ENCODE results near the gene SSR4. TPM values are rescaled to one million over a fixed set of nuclear protein-coding genes. Genes with fewer than 3 reads are reported as not detected.

SSR4 gene
- total RNA-seq, 3 donors from 2014 or later = 295 to 341 (median 296) TPM

GRCh38 chrX:153766098-153766817 is 28.2 kb upstream of the SSR4 start:
- DNase-seq (peak; percentile 30), ATAC-seq (peak; percentile 65 to 74)
- Mint-ChIP-seq H3K9me3 (no peaks in the 10 kb centered on the region), H3K36me3 (ENCODE audit: insufficient read depth) (no peaks in the 10 kb centered on the region), H3K27me3 (ENCODE audit: low read depth) (no peaks in the 10 kb centered on the region), H3K4me3 (no peak overlapping the region), H3K4me1 (ENCODE audit: low read depth) (peaks cover 7% of the 10 kb centered on the region)

GRCh38 chrX:153766871-153767673 is 27.4 kb upstream of the SSR4 start:
- DNase-seq = peak; percentile 5
- H3K4me1 Mint-ChIP-seq (ENCODE audit: low read depth) = peaks cover 7% of the 10 kb centered on the region
- H3K27me3 Mint-ChIP-seq (ENCODE audit: low read depth) = no peaks in the 10 kb centered on the region
- no peaks in the 10 kb centered on the region for H3K36me3 Mint-ChIP-seq (ENCODE audit: insufficient read depth)
- no peak for ATAC-seq
- no peaks in the 10 kb centered on the region for H3K9me3 Mint-ChIP-seq
- no peak overlapping the region for H3K4me3 Mint-ChIP-seq

GRCh38 chrX:153767674-153768055 is 26.8 kb upstream of the SSR4 start:
- ATAC-seq (no peak), DNase-seq (no peak)
- H3K36me3 Mint-ChIP-seq (ENCODE audit: insufficient read depth) = no peaks in the 10 kb centered on the region
- no peak overlapping the region for H3K4me3 Mint-ChIP-seq
- H3K4me1 Mint-ChIP-seq (ENCODE audit: low read depth) = peaks cover 7% of the 10 kb centered on the region
- no peaks in the 10 kb centered on the region for H3K27me3 Mint-ChIP-seq (ENCODE audit: low read depth)
- no peaks in the 10 kb centered on the region for H3K9me3 Mint-ChIP-seq

GRCh38 chrX:153768311-153769157 is 25.9 kb upstream of the SSR4 start:
- ATAC-seq (no peak), DNase-seq (peak; percentile 3)
- Mint-ChIP-seq H3K27me3 (ENCODE audit: low read depth) (no peaks in the 10 kb centered on the region), H3K4me3 (no peak overlapping the region), H3K4me1 (ENCODE audit: low read depth) (peaks cover 7% of the 10 kb centered on the region), H3K36me3 (ENCODE audit: insufficient read depth) (no peaks in the 10 kb centered on the region), H3K9me3 (no peaks in the 10 kb centered on the region)

GRCh38 chrX:153769158-153769864 is 25.2 kb upstream of the SSR4 start:
- H3K4me1 Mint-ChIP-seq (ENCODE audit: low read depth) = peaks cover 4% of the 10 kb centered on the region
- ATAC-seq (no peak), DNase-seq (peak; percentile 4)
- H3K36me3 Mint-ChIP-seq (ENCODE audit: insufficient read depth) = no peaks in the 10 kb centered on the region
- H3K4me3 Mint-ChIP-seq = no peak overlapping the region
- H3K9me3 Mint-ChIP-seq = no peaks in the 10 kb centered on the region
- H3K27me3 Mint-ChIP-seq (ENCODE audit: low read depth) = no peaks in the 10 kb centered on the region

- no peaks in the 10 kb centered on the region for H3K36me3 Mint-ChIP-seq (ENCODE audit: insufficient read depth)
- DNase-seq (peak; percentile 4), ATAC-seq (no peak)
- no peaks in the 10 kb centered on the region for H3K27me3 Mint-ChIP-seq (ENCODE audit: low read depth)
- no peak overlapping the region for H3K4me3 Mint-ChIP-seq
- peaks cover 4% of the 10 kb centered on the region for H3K4me1 Mint-ChIP-seq (ENCODE audit: low read depth)
- H3K9me3 Mint-ChIP-seq = no peaks in the 10 kb centered on the region
Observed at GRCh38 chrX:153769865-153770600, 24.4 kb upstream of the SSR4 start.

- H3K36me3 Mint-ChIP-seq (ENCODE audit: insufficient read depth) = no peaks in the 10 kb centered on the region
Observed at GRCh38 chrX:153770601-153771414, 23.7 kb upstream of the SSR4 start.

GRCh38 chrX:153771415-153772315 is 22.8 kb upstream of the SSR4 start:
- H3K9me3 Mint-ChIP-seq = no peaks in the 10 kb centered on the region
- H3K4me3 Mint-ChIP-seq = no peak overlapping the region
- ATAC-seq = no peak
- DNase-seq = no peak
- no peaks in the 10 kb centered on the region for H3K36me3 Mint-ChIP-seq (ENCODE audit: insufficient read depth)
- no peaks in the 10 kb centered on the region for H3K27me3 Mint-ChIP-seq (ENCODE audit: low read depth)
- peaks cover 1% of the 10 kb centered on the region for H3K4me1 Mint-ChIP-seq (ENCODE audit: low read depth)

More at GRCh38 chrX:153770601-153771414, 23.7 kb upstream of the SSR4 start:
- H3K4me1 Mint-ChIP-seq (ENCODE audit: low read depth) = peaks cover 4% of the 10 kb centered on the region
- ATAC-seq = no peak
- H3K4me3 Mint-ChIP-seq = no peak overlapping the region
- no peak for DNase-seq
- no peaks in the 10 kb centered on the region for H3K27me3 Mint-ChIP-seq (ENCODE audit: low read depth)
- H3K9me3 Mint-ChIP-seq = no peaks in the 10 kb centered on the region

GRCh38 chrX:153772316-153773217 is 21.9 kb upstream of the SSR4 start:
- Mint-ChIP-seq H3K27me3 (ENCODE audit: low read depth) (peaks cover 1% of the 10 kb centered on the region), H3K4me1 (ENCODE audit: low read depth) (peaks cover 1% of the 10 kb centered on the region), H3K4me3 (no peak overlapping the region), H3K9me3 (no peaks in the 10 kb centered on the region), H3K36me3 (ENCODE audit: insufficient read depth) (no peaks in the 10 kb centered on the region)
- DNase-seq = no peak
- ATAC-seq = no peak

- Mint-ChIP-seq H3K4me1 (ENCODE audit: low read depth) (no peaks in the 10 kb centered on the region), H3K4me3 (no peak overlapping the region), H3K27me3 (ENCODE audit: low read depth) (peaks cover 2% of the 10 kb centered on the region), H3K36me3 (ENCODE audit: insufficient read depth) (no peaks in the 10 kb centered on the region), H3K9me3 (no peaks in the 10 kb centered on the region)
- DNase-seq (no peak), ATAC-seq (no peak)
Observed at GRCh38 chrX:153773218-153773611, 21.3 kb upstream of the SSR4 start.

- Mint-ChIP-seq H3K4me1 (ENCODE audit: low read depth) (no peaks in the 10 kb centered on the region), H3K9me3 (no peaks in the 10 kb centered on the region), H3K27me3 (ENCODE audit: low read depth) (peaks cover 2% of the 10 kb centered on the region), H3K36me3 (ENCODE audit: insufficient read depth) (no peaks in the 10 kb centered on the region), H3K4me3 (no peak overlapping the region)
- no peak for DNase-seq
- no peak for ATAC-seq
Observed at GRCh38 chrX:153773741-153774575, 20.5 kb upstream of the SSR4 start.
